Measurements from ENCODE around the gene CD79B. TPM values are rescaled to one million over a fixed set of nuclear protein-coding genes. Genes with fewer than 3 reads are reported as not detected.

The CD79B gene
- total RNA-seq, 1 experiment from 2014 or later, result 0.59 TPM

DNA sequence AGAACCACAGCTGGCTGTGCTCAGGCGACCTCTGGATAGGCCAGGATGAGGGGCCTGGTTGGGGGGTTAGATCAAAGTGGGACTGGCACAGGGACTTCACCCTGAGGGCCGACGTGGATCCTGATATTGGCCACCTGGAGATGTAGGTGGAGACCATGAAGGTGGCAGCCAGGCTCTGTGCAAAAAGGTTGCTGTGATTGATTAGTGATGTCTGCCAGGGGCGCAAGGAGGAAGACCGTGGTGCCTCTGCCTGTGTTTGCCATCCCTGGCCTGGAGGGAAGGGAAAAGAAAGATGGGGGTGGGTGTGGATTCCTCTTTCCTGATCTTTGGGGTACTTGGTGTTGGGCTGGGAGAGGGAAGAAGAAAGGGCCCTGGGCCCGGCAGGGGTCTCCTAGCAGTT, 41.1 kb upstream of the CD79B start:
- intact Hi-C loops (cut with micrococcal nuclease), result no loop called here
- no TSS peak for BruUV-seq (replicated peaks)

More for the DNA sequence above, 41.1 kb upstream of the CD79B start:
- Histone ChIP-seq H3K4me2 (ENCODE audit: low read length) (peak overlapping the region; percentile 78), H3K27ac (ENCODE audit: low read depth, low read length) (no peak overlapping the region), H3K4me3 (replicated peaks in 1 of 2; ENCODE audit: low read depth in 1 of 2, low read length in 2 of 2) (peak overlapping the region in 1 of 2 experiments; percentile 44; a peak in 1 of 4 replicates), H3K4me1 (ENCODE audit: control insufficient read depth in 1 of 2, insufficient read depth in 2 of 2, low read length in 2 of 2) (peaks cover 23 to 43% of the 10 kb centered on the region in 2 experiments), H3K36me3 (ENCODE audit: control insufficient read depth in 1 of 2, insufficient read depth in 2 of 2, low read length in 2 of 2) (no peaks in the 10 kb centered on the region), H4K20me1 (ENCODE audit: insufficient read depth) (no peaks in the 10 kb centered on the region), H2AFZ (ENCODE audit: low read depth, low read length, poor library complexity, severe bottlenecking) (no peak overlapping the region), H3K79me2 (ENCODE audit: insufficient read depth, low read length) (no peaks in the 10 kb centered on the region), H3K9me3 (ENCODE audit: control insufficient read depth in 1 of 2, insufficient read depth in 1 of 2, low read depth in 1 of 2, low read length in 2 of 2) (no peaks in the 10 kb centered on the region), H3K9ac (ENCODE audit: low read length) (no peak overlapping the region), H3K9me2 (ENCODE audit: insufficient read depth) (no peaks in the 10 kb centered on the region), H3K27me3 (ENCODE audit: insufficient read depth, low read length) (no peaks in the 10 kb centered on the region)
- ChIA-PET CTCF (interaction anchor here (1.4 to 2.0 kb wide), 2 partner anchors 22 to 52 kb away, joined by 4 to 8 read pairs; no protein-coding TSS in a partner anchor), RAD21 (ENCODE audit: low non-redundant PET in 1 of 2, low total read pairs in 2 of 2, uncharacterized antibody in 2 of 2, unreplicated experiment in 2 of 2) (no interaction called here), POLR2A (no interaction called here)
- DNase-seq (ENCODE audit: low read depth, low spot score) (no peak), ATAC-seq (no peak)
- TF ChIP-seq, protein P1, sequence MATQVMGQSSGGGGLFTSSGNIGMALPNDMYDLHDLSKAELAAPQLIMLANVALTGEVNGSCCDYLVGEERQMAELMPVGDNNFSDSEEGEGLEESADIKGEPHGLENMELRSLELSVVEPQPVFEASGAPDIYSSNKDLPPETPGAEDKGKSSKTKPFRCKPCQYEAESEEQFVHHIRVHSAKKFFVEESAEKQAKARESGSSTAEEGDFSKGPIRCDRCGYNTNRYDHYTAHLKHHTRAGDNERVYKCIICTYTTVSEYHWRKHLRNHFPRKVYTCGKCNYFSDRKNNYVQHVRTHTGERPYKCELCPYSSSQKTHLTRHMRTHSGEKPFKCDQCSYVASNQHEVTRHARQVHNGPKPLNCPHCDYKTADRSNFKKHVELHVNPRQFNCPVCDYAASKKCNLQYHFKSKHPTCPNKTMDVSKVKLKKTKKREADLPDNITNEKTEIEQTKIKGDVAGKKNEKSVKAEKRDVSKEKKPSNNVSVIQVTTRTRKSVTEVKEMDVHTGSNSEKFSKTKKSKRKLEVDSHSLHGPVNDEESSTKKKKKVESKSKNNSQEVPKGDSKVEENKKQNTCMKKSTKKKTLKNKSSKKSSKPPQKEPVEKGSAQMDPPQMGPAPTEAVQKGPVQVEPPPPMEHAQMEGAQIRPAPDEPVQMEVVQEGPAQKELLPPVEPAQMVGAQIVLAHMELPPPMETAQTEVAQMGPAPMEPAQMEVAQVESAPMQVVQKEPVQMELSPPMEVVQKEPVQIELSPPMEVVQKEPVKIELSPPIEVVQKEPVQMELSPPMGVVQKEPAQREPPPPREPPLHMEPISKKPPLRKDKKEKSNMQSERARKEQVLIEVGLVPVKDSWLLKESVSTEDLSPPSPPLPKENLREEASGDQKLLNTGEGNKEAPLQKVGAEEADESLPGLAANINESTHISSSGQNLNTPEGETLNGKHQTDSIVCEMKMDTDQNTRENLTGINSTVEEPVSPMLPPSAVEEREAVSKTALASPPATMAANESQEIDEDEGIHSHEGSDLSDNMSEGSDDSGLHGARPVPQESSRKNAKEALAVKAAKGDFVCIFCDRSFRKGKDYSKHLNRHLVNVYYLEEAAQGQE (IDR thresholded peaks at IDR 0.05; ENCODE audit: low read depth), result no peak
- TF ChIP-seq EZH2 (IDR thresholded peaks at IDR 0.05), result no peak
- TF ChIP-seq EZH2phosphoT487 (IDR thresholded peaks at IDR 0.05; ENCODE audit: borderline replicate concordance), result no peak
- no peak for TF ChIP-seq YY1 (IDR thresholded peaks at IDR 0.05; ENCODE audit: extremely low read depth, insufficient replicate concordance, low read depth, low read length)
- TF ChIP-seq JUND (IDR thresholded peaks at IDR 0.05), result no peak
- TF ChIP-seq SP1 (IDR thresholded peaks at IDR 0.05; ENCODE audit: low read depth), result no peak
- no peak for TF ChIP-seq ZNF274 (IDR thresholded peaks at IDR 0.05; ENCODE audit: low read depth, low read length)
- TF ChIP-seq TCF7L2 (IDR thresholded peaks at IDR 0.05; ENCODE audit: borderline replicate concordance, extremely low read depth, insufficient read depth, insufficient read length), result no peak
- TF ChIP-seq, protein P2, sequence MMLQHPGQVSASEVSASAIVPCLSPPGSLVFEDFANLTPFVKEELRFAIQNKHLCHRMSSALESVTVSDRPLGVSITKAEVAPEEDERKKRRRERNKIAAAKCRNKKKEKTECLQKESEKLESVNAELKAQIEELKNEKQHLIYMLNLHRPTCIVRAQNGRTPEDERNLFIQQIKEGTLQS (IDR thresholded peaks at IDR 0.05), result no peak

Data from HCT116 (cell line).